Caco-2 (cell line): ENCODE results near the gene ANAPC2. TPM values are rescaled to one million over a fixed set of nuclear protein-coding genes. Genes with fewer than 3 reads are reported as not detected.
A peak's percentile ranks its signal among the peaks of the same experiment; 100 is the strongest.

Experiments used
- BruUV-seq: library from RNA; stranded (reverse); fragments of 400-500 nt; replicated peaks from 2 replicates; lab custom pipeline; 2021; lab: Mats Ljungman, UMichigan
- CTCF ChIA-PET: fragments of 300-600 bp; sonication (Branson Sonifier 250); formaldehyde crosslinking; loops from one replicate; lab custom pipeline; 2022; ENCODE audit warnings: antibody characterized with exemption; lab: Charles Lee
- POLR2A ChIA-PET: fragments of 300-600 bp; sonication (Branson Sonifier 250); formaldehyde crosslinking; loops from one replicate; lab custom pipeline; 2022; ENCODE audit warnings: antibody characterized with exemption; lab: Charles Lee
- DNase-seq, 2 experiments: peaks; one replicate each; pipeline versions ENCODE4 v3.0.0 to v3.0.0-alpha.2; 2020 to 2022
- H3K27me3 ChIP-seq: replicated peaks from 2 replicates; pipeline ENCODE4 v1.6.0; 2011; ENCODE audit warnings: low read length; ENCODE audit not compliant: control insufficient read depth, insufficient read depth
- H3K36me3 ChIP-seq: 2 replicates; pipeline ENCODE4 v1.5.1; 2011; ENCODE audit warnings: low read length; ENCODE audit not compliant: control insufficient read depth, insufficient read depth
- H3K4me1 ChIP-seq: fragments of 250-450 bp; sonication (Bioruptor Pico); 2 replicates; pipeline ENCODE4 v1.5.1; 2020; ENCODE audit warnings: mild to moderate bottlenecking
- H3K4me3 ChIP-seq: 2 replicates; pipeline ENCODE4 v1.5.1; 2011; ENCODE audit warnings: low read depth, mild to moderate bottlenecking, control low read depth, low read length
- H3K9me3 ChIP-seq: fragments of 250-450 bp; sonication (Bioruptor Pico); 2 replicates; pipeline ENCODE4 v1.5.1; 2020; ENCODE audit warnings: mild to moderate bottlenecking, moderate library complexity
- H3K27ac Mint-ChIP-seq: one replicate; pipeline ENCODE4 v1.8.0; 2022; ENCODE audit warnings: mixed read lengths; ENCODE audit not compliant: unreplicated experiment
- H3K27me3 Mint-ChIP-seq: one replicate; pipeline ENCODE4 v1.8.0; 2022; ENCODE audit warnings: mixed read lengths; ENCODE audit not compliant: insufficient read depth, unreplicated experiment
- H3K36me3 Mint-ChIP-seq: one replicate; pipeline ENCODE4 v1.8.0; 2022; ENCODE audit warnings: mild to moderate bottlenecking, mixed read lengths; ENCODE audit not compliant: insufficient read depth, unreplicated experiment
- H3K4me1 Mint-ChIP-seq: one replicate; pipeline ENCODE4 v1.8.0; 2022; ENCODE audit warnings: low read depth, mixed read lengths; ENCODE audit not compliant: unreplicated experiment
- H3K4me3 Mint-ChIP-seq: one replicate; pipeline ENCODE4 v1.8.0; 2022; ENCODE audit warnings: mild to moderate bottlenecking, moderate library complexity, mixed read lengths; ENCODE audit not compliant: unreplicated experiment
- H3K9me3 Mint-ChIP-seq: one replicate; pipeline ENCODE4 v1.8.0; 2022; ENCODE audit warnings: mixed read lengths; ENCODE audit not compliant: unreplicated experiment
- intact Hi-C: fragments of 100-400 bp; cut with micrococcal nuclease; formaldehyde crosslinking; loops from one replicate; pipeline ENCODE4 v1.10.0; 2022; ENCODE audit not compliant: unreplicated experiment
- total RNA-seq: library from RNA; stranded (reverse); gene quantifications from 2 replicates; pipeline ENCODE4 v1.2.3, GENCODE V29; 2022
- TF ChIP-seq, protein P1 (sequence below), 2 experiments: fragments of 200-600 bp in 1 of 2; IDR thresholded peaks; 1 replicate in 1 of 2; 2 replicates in 1 of 2; pipeline versions ENCODE4 v1.5.1 to v1.8.0; 2011 to 2022; ENCODE audit warnings: antibody characterized with exemption in 1 of 2, control low read depth in 1 of 2, inconsistent platforms in 1 of 2, low read depth in 1 of 2, low read length in 1 of 2, mild to moderate bottlenecking in 1 of 2, moderate library complexity in 1 of 2; ENCODE audit not compliant: insufficient read depth in 1 of 2, severe bottlenecking in 1 of 2, unreplicated experiment in 1 of 2

Gene ANAPC2
- total RNA-seq, 1 experiment from 2014 or later, result 67.5 TPM

DNA sequence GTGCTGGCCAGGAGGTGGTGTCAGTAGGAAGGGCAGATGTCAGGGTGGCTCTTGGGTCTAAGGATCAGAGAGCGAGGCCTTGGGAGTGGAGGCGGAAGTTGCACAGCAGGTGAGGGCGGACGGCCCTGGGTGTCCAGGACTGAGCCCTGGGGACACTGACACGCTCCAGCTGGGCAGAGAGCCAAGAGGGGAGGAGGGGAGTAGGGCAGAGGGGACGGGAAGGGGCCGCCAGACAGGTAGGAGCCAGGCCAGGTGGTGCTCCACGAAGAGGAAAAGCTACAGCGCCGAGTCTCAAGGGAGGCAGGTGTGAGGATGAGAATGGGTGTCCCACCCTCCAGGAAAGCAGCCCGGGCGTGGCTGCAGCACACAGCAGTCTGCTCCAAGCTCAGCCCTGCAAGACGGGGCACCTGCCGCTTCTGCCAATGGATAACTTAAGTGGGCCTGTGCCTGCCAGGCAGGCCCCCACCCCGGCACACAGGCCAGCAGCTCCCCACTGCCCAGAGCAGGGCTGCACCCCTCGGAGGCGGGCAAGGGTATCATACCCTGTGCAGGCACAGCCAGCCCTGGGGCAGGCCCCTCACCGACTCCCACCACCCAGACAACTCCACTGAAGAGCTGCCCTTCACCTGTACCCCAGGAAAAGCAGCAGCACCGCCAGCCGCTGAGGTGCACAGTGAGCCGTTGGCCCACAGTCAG lies 7.3 kb upstream of the ANAPC2 start:
- intact Hi-C loops, result no loop called here
- TF ChIP-seq, protein P1, sequence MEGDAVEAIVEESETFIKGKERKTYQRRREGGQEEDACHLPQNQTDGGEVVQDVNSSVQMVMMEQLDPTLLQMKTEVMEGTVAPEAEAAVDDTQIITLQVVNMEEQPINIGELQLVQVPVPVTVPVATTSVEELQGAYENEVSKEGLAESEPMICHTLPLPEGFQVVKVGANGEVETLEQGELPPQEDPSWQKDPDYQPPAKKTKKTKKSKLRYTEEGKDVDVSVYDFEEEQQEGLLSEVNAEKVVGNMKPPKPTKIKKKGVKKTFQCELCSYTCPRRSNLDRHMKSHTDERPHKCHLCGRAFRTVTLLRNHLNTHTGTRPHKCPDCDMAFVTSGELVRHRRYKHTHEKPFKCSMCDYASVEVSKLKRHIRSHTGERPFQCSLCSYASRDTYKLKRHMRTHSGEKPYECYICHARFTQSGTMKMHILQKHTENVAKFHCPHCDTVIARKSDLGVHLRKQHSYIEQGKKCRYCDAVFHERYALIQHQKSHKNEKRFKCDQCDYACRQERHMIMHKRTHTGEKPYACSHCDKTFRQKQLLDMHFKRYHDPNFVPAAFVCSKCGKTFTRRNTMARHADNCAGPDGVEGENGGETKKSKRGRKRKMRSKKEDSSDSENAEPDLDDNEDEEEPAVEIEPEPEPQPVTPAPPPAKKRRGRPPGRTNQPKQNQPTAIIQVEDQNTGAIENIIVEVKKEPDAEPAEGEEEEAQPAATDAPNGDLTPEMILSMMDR (IDR thresholded peaks at IDR 0.05; ENCODE audit: insufficient read depth in 1 of 2, low read depth in 1 of 2, low read length in 1 of 2, severe bottlenecking in 1 of 2, unreplicated experiment in 1 of 2), result no peak
- Histone ChIP-seq H3K36me3 (peaks cover 2% of the 10 kb centered on the region; the same call in 1 of the 2 replicates), H3K9me3 (no peaks in the 10 kb centered on the region), H3K4me3 (no peak overlapping the region), H3K4me1 (peaks cover 29% of the 10 kb centered on the region), H3K27me3 (no peaks in the 10 kb centered on the region)
- CTCF ChIA-PET, result interaction anchor here (0.7 to 1.1 kb wide), 2 partner anchors 34 to 41 kb away, joined by 3 to 4 read pairs; no protein-coding TSS in a partner anchor
- no peak for DNase-seq
- H3K4me1 Mint-ChIP-seq, result peaks cover 12% of the 10 kb centered on the region
- POLR2A ChIA-PET, result interaction anchor here (0.7 to 1.0 kb wide), 2 partner anchors 28 to 45 kb away, joined by 3 read pairs; no protein-coding TSS in a partner anchor
- H3K9me3 Mint-ChIP-seq, result no peaks in the 10 kb centered on the region
- H3K27me3 Mint-ChIP-seq, result no peaks in the 10 kb centered on the region
- H3K4me3 Mint-ChIP-seq, result peak overlapping the region; percentile 26
- H3K27ac Mint-ChIP-seq, result peak overlapping the region; percentile 61
- H3K36me3 Mint-ChIP-seq, result peaks cover 27% of the 10 kb centered on the region
- BruUV-seq, result no TSS peak

DNA sequence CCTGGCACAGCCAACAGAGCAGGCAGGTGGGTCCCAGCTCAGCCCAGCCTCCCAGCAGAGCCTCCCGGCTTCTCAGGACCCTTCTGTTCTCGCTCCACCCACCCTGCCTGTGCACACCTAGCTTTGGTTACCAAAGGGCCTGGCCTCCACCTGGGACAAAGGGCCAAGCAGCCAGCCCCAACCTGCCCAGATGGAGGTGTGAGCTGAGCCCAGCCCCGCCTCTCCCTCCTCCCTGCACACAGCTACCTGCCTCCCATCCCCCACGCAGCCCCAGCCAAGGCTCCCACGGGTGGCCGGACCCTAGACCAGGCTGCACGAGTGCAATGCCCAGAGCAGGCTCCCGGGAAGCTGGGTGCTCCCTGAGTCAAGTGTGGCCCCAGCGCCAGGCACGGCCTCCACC lies 6.5 kb upstream of the ANAPC2 start:
- H3K9me3 Mint-ChIP-seq, result no peaks in the 10 kb centered on the region
- H3K36me3 Mint-ChIP-seq, result peaks cover 30% of the 10 kb centered on the region
- H3K27me3 ChIP-seq, result no peaks in the 10 kb centered on the region
- TF ChIP-seq, protein P1 (IDR thresholded peaks at IDR 0.05; ENCODE audit: insufficient read depth in 1 of 2, low read depth in 1 of 2, low read length in 1 of 2, severe bottlenecking in 1 of 2, unreplicated experiment in 1 of 2), result no peak
- H3K36me3 ChIP-seq, result peaks cover 2% of the 10 kb centered on the region
- peak overlapping the region; percentile 61 for H3K27ac Mint-ChIP-seq
- H3K4me1 ChIP-seq, result peaks cover 32% of the 10 kb centered on the region
- peaks cover 15% of the 10 kb centered on the region for H3K4me1 Mint-ChIP-seq
- DNase-seq, result no peak
- H3K4me3 Mint-ChIP-seq, result no peak overlapping the region
- no TSS peak for BruUV-seq
- intact Hi-C loops, result no loop called here
- no peaks in the 10 kb centered on the region for H3K27me3 Mint-ChIP-seq
- POLR2A ChIA-PET, result no interaction called here
- CTCF ChIA-PET, result interaction anchor here (0.7 to 1.1 kb wide), 2 partner anchors 33 to 42 kb away, joined by 3 to 4 read pairs; no protein-coding TSS in a partner anchor
- no peaks in the 10 kb centered on the region for H3K9me3 ChIP-seq
- no peak overlapping the region for H3K4me3 ChIP-seq

DNA sequence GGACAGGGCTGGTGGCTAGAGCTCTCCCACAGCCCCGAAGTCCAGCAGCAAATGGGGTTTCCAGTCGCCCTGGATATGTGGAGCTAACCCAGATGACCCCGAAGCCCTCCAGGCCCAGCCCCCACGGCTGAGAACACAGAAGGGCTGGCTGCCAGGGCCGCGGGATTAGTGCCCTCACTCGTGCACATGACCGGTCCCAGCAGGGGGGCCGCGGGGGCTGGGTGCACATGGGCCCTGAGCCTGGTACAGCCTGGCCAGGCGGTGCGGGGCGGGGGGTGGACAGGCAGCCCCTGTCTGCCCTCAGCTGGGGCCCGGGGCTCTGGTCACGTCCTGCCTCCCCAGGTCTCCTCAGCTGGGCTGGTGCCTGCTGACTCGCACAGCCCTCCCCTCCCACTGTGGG lies 6.0 kb upstream of the ANAPC2 start:
- no peak overlapping the region for H3K4me3 ChIP-seq
- H3K27me3 Mint-ChIP-seq, result no peaks in the 10 kb centered on the region
- ChIA-PET POLR2A (no interaction called here), CTCF (no interaction called here)
- BruUV-seq, result no TSS peak
- H3K4me1 ChIP-seq, result peaks cover 35% of the 10 kb centered on the region
- DNase-seq, result no peak
- no peaks in the 10 kb centered on the region for H3K9me3 ChIP-seq
- TF ChIP-seq, protein P1 (IDR thresholded peaks at IDR 0.05; ENCODE audit: insufficient read depth in 1 of 2, low read depth in 1 of 2, low read length in 1 of 2, severe bottlenecking in 1 of 2, unreplicated experiment in 1 of 2), result no peak
- no peaks in the 10 kb centered on the region for H3K9me3 Mint-ChIP-seq
- peaks cover 15% of the 10 kb centered on the region for H3K4me1 Mint-ChIP-seq
- no peak overlapping the region for H3K4me3 Mint-ChIP-seq
- intact Hi-C loops, result no loop called here
- H3K36me3 Mint-ChIP-seq, result peaks cover 28% of the 10 kb centered on the region
- H3K27me3 ChIP-seq, result no peaks in the 10 kb centered on the region
- H3K36me3 ChIP-seq, result peaks cover 2% of the 10 kb centered on the region
- H3K27ac Mint-ChIP-seq, result no peak overlapping the region
